Thymus (tissue), 11 donors: ENCODE data around the gene ERFL. TPM values are rescaled to one million over a fixed set of nuclear protein-coding genes. Genes with fewer than 3 reads are reported as not detected.

Experiments
- DNase-seq, 9 donors: peaks; one replicate each; pipeline ENCODE4 v3.0.0-alpha.2; 2013; ENCODE audit warnings: low spot score in 9 of 9, low read depth in 6 of 9, missing footprints in 1 of 9
- H3K27ac ChIP-seq, 2 donors: one replicate each; pipeline ENCODE4 v1.5.1; 2013; ENCODE audit warnings: control low read depth in 1 of 2, low read depth in 1 of 2, low read length in 1 of 2, mild to moderate bottlenecking in 1 of 2, moderate library complexity in 1 of 2
- H3K27me3 ChIP-seq, 2 donors: one replicate each; pipeline ENCODE4 v1.5.1; 2013; ENCODE audit warnings: low read length in 1 of 2; ENCODE audit not compliant: control insufficient read depth in 2 of 2, insufficient read depth in 1 of 2
- H3K36me3 ChIP-seq, 2 donors: one replicate each; pipeline ENCODE4 v1.5.1; 2013; ENCODE audit warnings: low read length in 1 of 2, mild to moderate bottlenecking in 1 of 2, moderate library complexity in 1 of 2; ENCODE audit not compliant: control insufficient read depth in 2 of 2, insufficient read depth in 2 of 2
- H3K4me1 ChIP-seq, 2 donors: one replicate each; pipeline ENCODE4 v1.5.1; 2013; ENCODE audit warnings: low read length in 2 of 2; ENCODE audit not compliant: control insufficient read depth in 2 of 2, insufficient read depth in 2 of 2
- H3K4me3 ChIP-seq, 2 donors: one replicate each; pipeline ENCODE4 v1.5.1; 2013; ENCODE audit warnings: low read length in 2 of 2, control low read depth in 1 of 2, mild to moderate bottlenecking in 1 of 2
- H3K9me3 ChIP-seq, 2 donors: one replicate each; pipeline ENCODE4 v1.5.1; 2013; ENCODE audit warnings: low read length in 1 of 2, mild to moderate bottlenecking in 1 of 2; ENCODE audit not compliant: control insufficient read depth in 2 of 2, insufficient read depth in 1 of 2
- WGBS: extraction: QIAGEN DNeasy Blood & Tissue Kit; methylation state at CpG from one replicate; pipeline ENCODE4 v1.1.7; 2013; 5-methylcytosine and 5-hydroxymethylcytosine counted together
- polyA plus RNA-seq: library from polyadenylated mRNA; stranded (reverse); fragments of 200-250 nt; gene quantifications from one replicate; pipeline ENCODE4 v1.2.3, GENCODE V29; 2013
- total RNA-seq: library from RNA; stranded (reverse); fragments of 120-200 nt; gene quantifications from one replicate; pipeline ENCODE4 v1.2.4, GENCODE V29; 2013
- donor health status: healthy.

ERFL gene
- total and polyA plus RNA-seq, 2 donors = 0.09 to 3.5 TPM

DNA sequence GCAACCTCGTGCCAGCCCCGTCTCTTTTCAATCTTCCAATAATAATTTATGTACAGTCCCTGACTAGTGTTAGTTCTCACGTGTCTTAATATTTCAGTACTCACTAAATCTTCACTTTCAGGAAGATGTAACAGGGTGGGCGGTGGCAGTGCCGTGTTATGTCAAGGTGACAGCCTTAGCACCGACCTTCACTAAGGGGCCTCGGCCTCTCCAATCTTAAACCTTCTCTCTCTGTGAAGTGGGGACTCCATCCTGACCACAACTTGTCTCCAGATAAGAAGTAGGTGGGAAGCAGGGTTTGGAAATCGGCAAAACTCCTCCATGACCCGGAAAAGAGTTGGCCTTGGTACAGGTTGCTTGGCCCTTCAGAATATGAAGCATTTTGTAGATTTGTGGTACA lies 66.4 kb downstream of the ERFL start:
- Histone ChIP-seq H3K27ac (no peak overlapping the region), H3K4me3 (no peak overlapping the region), H3K27me3 (no peaks in the 10 kb centered on the region), H3K4me1 (peaks cover 8 to 32% of the 10 kb centered on the region in 2 donors), H3K9me3 (no peaks in the 10 kb centered on the region), H3K36me3 (peaks cover 47 to 52% of the 10 kb centered on the region in 2 donors)
- WGBS = 95% methylated on average over 9 of the region's 9 CpGs
- no peak for DNase-seq

DNA sequence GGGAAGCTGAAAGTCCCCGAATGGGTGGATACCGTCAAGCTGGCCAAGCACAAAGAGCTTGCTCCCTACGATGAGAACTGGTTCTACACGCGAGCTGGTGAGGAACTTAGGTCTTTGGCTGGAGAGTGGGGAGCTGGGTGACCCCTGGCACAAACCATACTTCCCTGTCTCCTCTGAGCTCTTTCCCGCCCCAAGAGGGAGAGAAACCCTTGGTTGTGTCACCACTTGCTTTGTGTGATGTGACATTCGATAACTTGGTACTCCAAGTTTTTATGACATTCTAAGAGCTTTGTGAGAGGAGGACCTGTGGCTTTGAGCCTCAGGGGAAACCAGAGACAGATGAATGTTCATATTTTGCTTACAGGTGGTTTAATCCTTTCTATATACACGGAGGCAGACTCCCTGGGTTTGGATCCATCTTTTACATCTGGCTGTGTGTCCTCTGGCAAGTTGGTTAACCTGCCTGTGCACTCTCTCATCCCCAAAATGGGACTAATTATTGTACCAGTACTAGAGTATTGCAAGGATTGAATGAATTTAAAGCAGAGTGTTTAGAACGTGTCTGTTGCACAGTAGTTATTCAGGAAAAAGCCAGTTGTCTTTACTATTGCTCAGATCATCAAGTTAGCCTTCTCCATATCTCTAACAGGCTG lies 67.0 kb downstream of the ERFL start:
- Histone ChIP-seq H3K27me3 (no peaks in the 10 kb centered on the region), H3K4me3 (peak overlapping the region; percentile 61 to 63), H3K4me1 (peaks cover 8 to 30% of the 10 kb centered on the region in 2 donors), H3K36me3 (peaks cover 43 to 48% of the 10 kb centered on the region in 2 donors), H3K9me3 (no peaks in the 10 kb centered on the region), H3K27ac (no peak overlapping the region)
- WGBS = 55% methylated on average over 9 of the region's 9 CpGs
- DNase-seq = no peak

DNA sequence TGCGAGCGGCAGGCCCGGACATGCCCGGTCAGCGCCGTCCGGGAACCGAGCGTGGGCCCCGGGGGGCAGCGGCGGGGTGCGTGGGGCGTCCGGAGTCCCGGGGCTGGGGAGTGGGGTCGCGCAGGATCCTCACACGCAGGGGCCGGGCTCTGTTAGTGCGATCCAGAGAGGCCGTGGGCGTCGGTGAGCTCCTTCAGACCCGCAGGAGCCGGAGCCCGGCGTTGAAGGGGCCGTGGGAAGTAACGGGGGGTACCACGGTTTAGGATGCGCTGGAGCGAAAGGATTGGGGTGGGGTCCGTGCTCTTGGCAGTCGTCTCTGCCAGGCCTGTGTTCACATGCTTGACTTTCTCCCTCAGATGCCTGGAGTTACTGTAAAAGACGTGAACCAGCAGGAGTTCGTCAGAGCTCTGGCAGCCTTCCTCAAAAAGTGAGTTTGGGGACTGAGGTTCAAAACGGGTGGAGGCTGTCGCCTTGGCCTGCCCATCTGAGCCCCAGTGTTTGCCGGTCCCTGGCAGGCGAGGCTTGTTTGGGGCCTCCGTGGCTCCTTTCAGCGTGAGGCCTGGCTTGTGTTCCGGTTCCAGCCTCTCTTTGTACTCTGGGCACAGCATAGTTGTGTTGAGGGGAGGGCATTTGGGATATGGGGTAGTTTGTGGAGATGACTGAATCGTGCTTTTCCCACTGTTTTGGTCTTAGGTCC lies 67.7 kb downstream of the ERFL start:
- peaks cover 8 to 28% of the 10 kb centered on the region in 2 donors for H3K4me1 ChIP-seq

DNA sequence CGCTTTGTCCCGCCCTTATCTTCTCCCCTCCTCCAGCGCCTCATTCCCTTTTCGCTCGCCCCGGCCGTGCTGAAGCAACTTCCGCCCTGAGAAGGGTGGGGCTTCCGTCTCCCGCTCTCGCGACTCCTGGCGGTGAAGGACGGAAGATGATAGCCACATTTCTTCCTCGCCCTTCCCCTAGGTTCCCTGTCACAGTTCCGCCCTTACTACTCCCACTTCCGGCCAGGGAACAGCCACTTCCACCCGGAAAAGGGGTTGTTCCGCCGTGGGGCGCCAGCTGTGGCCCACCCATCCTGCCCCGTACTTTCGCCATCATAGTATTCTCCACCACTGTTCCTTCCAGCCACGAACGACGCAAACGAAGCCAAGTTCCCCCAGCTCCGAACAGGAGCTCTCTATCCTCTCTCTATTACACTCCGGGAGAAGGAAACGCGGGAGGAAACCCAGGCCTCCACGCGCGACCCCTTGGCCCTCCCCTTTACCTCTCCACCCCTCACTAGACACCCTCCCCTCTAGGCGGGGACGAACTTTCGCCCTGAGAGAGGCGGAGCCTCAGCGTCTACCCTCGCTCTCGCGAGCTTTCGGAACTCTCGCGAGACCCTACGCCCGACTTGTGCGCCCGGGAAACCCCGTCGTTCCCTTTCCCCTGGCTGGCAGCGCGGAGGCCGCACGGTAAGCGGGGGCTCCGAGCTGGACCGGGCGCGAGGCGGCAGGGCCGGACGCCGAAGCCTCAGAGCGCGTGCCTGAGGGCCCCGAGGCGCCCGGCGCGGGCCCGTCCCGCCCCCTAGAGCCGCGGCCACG lies 68.4 kb downstream of the ERFL start, which contains the start of gene RPS19:
RPS19 (plus strand) TSS at position 638 of the 801 bp plus-strand sequence. CDS start 520 bp downstream, outside the sequence.
- H3K9me3 ChIP-seq = no peaks in the 10 kb centered on the region
- peak within 1 kb of the TSS; percentile 61 to 63 for H3K4me3 ChIP-seq
- peak within 1 kb of the TSS; percentile 72 to 95 for H3K27ac ChIP-seq
- WGBS = under 1% methylated on average over 76 of the region's 76 CpGs
- H3K4me1 ChIP-seq = peaks cover 8 to 28% of the 10 kb centered on the region in 2 donors
- H3K27me3 ChIP-seq = peaks cover 0 to 3% of the 10 kb centered on the region in 2 donors
- DNase-seq = peak; percentile 97 to 99 (median 99)
- H3K36me3 ChIP-seq = peaks cover 32 to 39% of the 10 kb centered on the region in 2 donors

More for the DNA sequence above, 67.7 kb downstream of the ERFL start:
- 1% methylated on average over 45 of the region's 45 CpGs for WGBS
- Histone ChIP-seq H3K36me3 (peaks cover 39 to 46% of the 10 kb centered on the region in 2 donors), H3K27ac (peak overlapping the region; percentile 70 to 72), H3K27me3 (no peaks in the 10 kb centered on the region), H3K9me3 (no peaks in the 10 kb centered on the region), H3K4me3 (peak overlapping the region; percentile 61 to 63)
- peak in 2 of 9 donors; percentile 20 to 40 for DNase-seq

DNA sequence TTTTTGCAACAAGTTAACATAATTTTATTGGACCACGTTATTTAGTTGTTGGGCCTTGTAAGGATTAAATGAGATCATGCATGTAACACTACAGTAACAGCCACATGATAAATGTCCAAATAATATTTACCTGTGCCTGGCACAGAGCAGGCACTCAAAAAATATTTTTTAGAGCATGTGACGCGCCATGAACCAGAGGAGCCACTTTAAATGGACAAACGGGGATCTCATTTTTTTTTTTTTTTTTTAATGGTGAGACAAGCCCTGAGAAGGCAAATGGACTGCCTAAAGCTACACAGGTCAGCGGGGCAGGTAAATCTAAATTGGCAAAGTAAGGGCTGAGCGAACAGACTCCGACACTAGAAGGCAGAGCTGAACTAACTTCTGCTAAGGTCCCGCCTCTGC lies 69.0 kb downstream of the ERFL start:
- H3K27me3 ChIP-seq = peaks cover 0 to 5% of the 10 kb centered on the region in 2 donors
- peaks cover 26 to 33% of the 10 kb centered on the region in 2 donors for H3K36me3 ChIP-seq
- peak overlapping the region in 1 of 2 donors; percentile 45 for H3K27ac ChIP-seq
- DNase-seq = no peak
- H3K9me3 ChIP-seq = no peaks in the 10 kb centered on the region
- H3K4me1 ChIP-seq = peaks cover 8 to 28% of the 10 kb centered on the region in 2 donors
- H3K4me3 ChIP-seq = no peak overlapping the region
- 8% methylated on average over 8 of the region's 8 CpGs for WGBS

Other genes starting within 250 kb of the ERFL start
- gene CEACAM7, start 240.2 kb downstream of the ERFL start, total RNA-seq = 0.19 TPM
- 1.8 TPM for gene CEACAM7, start 240.2 kb downstream of the ERFL start, polyA plus RNA-seq
- 0.09 TPM for gene CEACAM5, start 219.8 kb downstream of the ERFL start, total RNA-seq
- 1.9 TPM for gene CEACAM5, start 219.8 kb downstream of the ERFL start, polyA plus RNA-seq
- 1.4 TPM for gene CEACAM6, start 172.9 kb downstream of the ERFL start, total RNA-seq
- 6.5 TPM for gene CEACAM6, start 172.9 kb downstream of the ERFL start, polyA plus RNA-seq
- gene CEACAM3, start 131.9 kb downstream of the ERFL start, total RNA-seq = 0.99 TPM
- gene CEACAM3, start 131.9 kb downstream of the ERFL start, polyA plus RNA-seq = 1.5 TPM
- not detected for gene LYPD4, start 83.8 kb downstream of the ERFL start, total RNA-seq
- gene LYPD4, start 83.8 kb downstream of the ERFL start, polyA plus RNA-seq = 0.09 TPM
- not detected for gene DMRTC2, start 83.4 kb downstream of the ERFL start, total RNA-seq
- gene DMRTC2, start 83.4 kb downstream of the ERFL start, polyA plus RNA-seq = 0.07 TPM
- 3,743 TPM for gene RPS19, start 68.2 kb downstream of the ERFL start, total RNA-seq
- 3,799 TPM for gene RPS19, start 68.2 kb downstream of the ERFL start, polyA plus RNA-seq
- gene CD79A, start 51.2 kb downstream of the ERFL start, total RNA-seq = 31.4 TPM
- 74.4 TPM for gene CD79A, start 51.2 kb downstream of the ERFL start, polyA plus RNA-seq
- 94.3 TPM for gene ARHGEF1, start 45.3 kb downstream of the ERFL start, total RNA-seq
- 630 TPM for gene ARHGEF1, start 45.3 kb downstream of the ERFL start, polyA plus RNA-seq
- 116 TPM for gene RABAC1, start 30.9 kb upstream of the ERFL start, total RNA-seq
- 111 TPM for gene RABAC1, start 30.9 kb upstream of the ERFL start, polyA plus RNA-seq
- gene ATP1A3, start 65.8 kb upstream of the ERFL start, total RNA-seq = 1.2 TPM
- 2.6 TPM for gene ATP1A3, start 65.8 kb upstream of the ERFL start, polyA plus RNA-seq
- 0.33 TPM for gene GRIK5, start 141.8 kb upstream of the ERFL start, total RNA-seq
- gene GRIK5, start 141.8 kb upstream of the ERFL start, polyA plus RNA-seq = 1.7 TPM
- 6.0 TPM for gene ZNF574, start 147.7 kb upstream of the ERFL start, total RNA-seq
- 5.7 TPM for gene ZNF574, start 147.7 kb upstream of the ERFL start, polyA plus RNA-seq
- gene POU2F2, start 204.0 kb upstream of the ERFL start, total RNA-seq = 1.5 TPM
- 7.7 TPM for gene POU2F2, start 204.0 kb upstream of the ERFL start, polyA plus RNA-seq